A549 (cell line): ENCODE results near the gene SLFN12L. TPM values are rescaled to one million over a fixed set of nuclear protein-coding genes. Genes with fewer than 3 reads are reported as not detected.

Experiments
- ATAC-seq, 2 experiments: fragments of 200-7000 bp in 1 of 2; fragments of >200 bp in 1 of 2; cut with Nextera tagmentation in 1 of 2; cut with Tn5 transposase in 1 of 2; 3 replicates each; pipeline versions ENCODE4 v1.8.0 to v1.9.1; 2018 to 2020; ENCODE audit warnings: mild to moderate bottlenecking in 1 of 2, moderate library complexity in 1 of 2
- CTCF ChIA-PET: fragments of 300-600 bp; sonication (Branson Sonifier 250); formaldehyde crosslinking; extraction: SDS; loops from one replicate; lab custom pipeline; 2021; ENCODE audit warnings: antibody characterized with exemption, inconsistent platforms; lab: Yijun Ruan, JAX
- POLR2A ChIA-PET: fragments of 350-600 bp; formaldehyde crosslinking; extraction: SDS; loops from one replicate; lab custom pipeline; 2021; ENCODE audit warnings: antibody characterized with exemption, inconsistent platforms; lab: Yijun Ruan, JAX
- DNase-seq, 2 experiments: peaks; one replicate each; pipeline versions ENCODE4 v3.0.0 to v3.0.0-alpha.2; 2011 to 2016; ENCODE audit warnings: low read depth in 1 of 2, low spot score in 1 of 2
- FAIRE-seq: peaks from 2 replicates; lab custom pipeline; 2011; peaks lifted over from hg19 to GRCh38; lab: Jason Lieb, UNC
- H3K27ac ChIP-seq, 2 experiments: fragments of >200 bp; sonication (Bioruptor Twin); formaldehyde crosslinking; 3 replicates each; pipeline ENCODE4 v1.5.1; 2016 to 2017
- H3K4me1 ChIP-seq: fragments of >200 bp; sonication (Bioruptor Twin); formaldehyde crosslinking; 3 replicates; pipeline ENCODE4 v1.6.1; 2016
- H3K4me2 ChIP-seq: fragments of >200 bp; sonication (Bioruptor Twin); formaldehyde crosslinking; 3 replicates; pipeline ENCODE4 v1.6.1; 2016
- H3K4me3 ChIP-seq: fragments of >200 bp; sonication (Bioruptor Twin); formaldehyde crosslinking; 3 replicates; pipeline ENCODE4 v1.5.1; 2016
- H3K9me3 ChIP-seq: fragments of >200 bp; sonication (Bioruptor Twin); formaldehyde crosslinking; 3 replicates; pipeline ENCODE4 v1.6.1; 2016
- BHLHE40 ChIP-seq: IDR thresholded peaks from 2 replicates; pipeline ENCODE4 v1.6.1; 2012; ENCODE audit warnings: low read depth, low read length, inconsistent platforms
- CHD2 ChIP-seq: fragments of 150-350 bp; IDR thresholded peaks from 2 replicates; pipeline ENCODE4 v1.6.1; 2014; ENCODE audit warnings: low read length; ENCODE audit not compliant: partially characterized antibody
- ESRRA ChIP-seq: fragments of 150-350 bp; IDR thresholded peaks from 2 replicates; pipeline ENCODE4 v1.6.1; 2014; ENCODE audit warnings: mild to moderate bottlenecking, low read length, borderline replicate concordance
- HDAC2 ChIP-seq: fragments of 200-600 bp; sonication (generic); IDR thresholded peaks from 2 replicates; pipeline ENCODE4 v1.6.1; 2016
- HMGXB4 ChIP-seq: fragments of 250-450 bp; sonication (Bioruptor Pico); IDR thresholded peaks from 2 replicates; pipeline ENCODE4 v1.5.0; 2021; ENCODE audit warnings: mild to moderate bottlenecking, moderate library complexity, borderline replicate concordance
- HOXA7 ChIP-seq: fragments of 250-450 bp; sonication (Bioruptor Pico); IDR thresholded peaks from 2 replicates; pipeline ENCODE4 v1.5.0; 2020; ENCODE audit warnings: mild to moderate bottlenecking, moderate library complexity
- HOXB5 ChIP-seq: fragments of 250-450 bp; sonication (Bioruptor Pico); IDR thresholded peaks from 2 replicates; pipeline ENCODE4 v1.5.0; 2020; ENCODE audit warnings: mild to moderate bottlenecking, moderate library complexity
- JUNB ChIP-seq: fragments of >200 bp; sonication (Bioruptor Twin); formaldehyde crosslinking; IDR thresholded peaks from 2 replicates; pipeline ENCODE4 v1.6.1; 2016
- KDM1A ChIP-seq: fragments of 200-600 bp; sonication (generic); IDR thresholded peaks from 2 replicates; pipeline ENCODE4 v1.6.1; 2016; ENCODE audit warnings: low read depth, mild to moderate bottlenecking
- NFE2L2 ChIP-seq: fragments of 150-350 bp; conservative IDR thresholded peaks from 2 replicates; pipeline ENCODE4 v1.6.1; 2014; ENCODE audit warnings: low read length
- NPAS2 ChIP-seq: fragments of 250-450 bp; sonication (Bioruptor Pico); IDR thresholded peaks from 2 replicates; pipeline ENCODE4 v1.8.0; 2022; ENCODE audit warnings: mild to moderate bottlenecking, moderate library complexity, borderline replicate concordance
- PHF8 ChIP-seq: fragments of 200-600 bp; sonication (generic); IDR thresholded peaks from 2 replicates; pipeline ENCODE4 v1.6.1; 2016; ENCODE audit warnings: low read depth, mild to moderate bottlenecking, antibody characterized with exemption, moderate library complexity, borderline replicate concordance
- RAD21 ChIP-seq, 2 experiments: fragments of >200 bp in 1 of 2; sonication (Bioruptor Twin) in 1 of 2; formaldehyde crosslinking in 1 of 2; IDR thresholded peaks in 1 of 2; conservative IDR thresholded peaks in 1 of 2; 2 replicates in 1 of 2; 3 replicates in 1 of 2; pipeline ENCODE4 v1.6.1; 2012 to 2018; ENCODE audit warnings: inconsistent platforms in 1 of 2
- RNF2 ChIP-seq: fragments of 200-600 bp; sonication (generic); IDR thresholded peaks from 2 replicates; pipeline ENCODE4 v1.6.1; 2016; ENCODE audit warnings: low read depth, mild to moderate bottlenecking, antibody characterized with exemption, moderate library complexity, borderline replicate concordance
- SMC3 ChIP-seq: fragments of >200 bp; sonication (Bioruptor Twin); formaldehyde crosslinking; IDR thresholded peaks from 3 replicates; pipeline ENCODE4 v1.6.1; 2018; ENCODE audit warnings: inconsistent platforms
- SREBF2 ChIP-seq: fragments of 450-650 bp; IDR thresholded peaks from 2 replicates; pipeline ENCODE4 v1.6.1; 2014; ENCODE audit warnings: mild to moderate bottlenecking, moderate library complexity
- TP53 ChIP-seq: fragments of 250-450 bp; sonication (Bioruptor Pico); IDR thresholded peaks from 2 replicates; pipeline ENCODE4 v1.5.0; 2021; ENCODE audit warnings: mild to moderate bottlenecking, moderate library complexity
- ZNF302 ChIP-seq: fragments of 250-450 bp; sonication (Bioruptor Pico); IDR thresholded peaks from 2 replicates; pipeline ENCODE4 v1.9.0; 2021; ENCODE audit warnings: inconsistent platforms, mild to moderate bottlenecking, moderate library complexity
- WGBS: methylation state at CpG from one replicate; pipeline ENCODE4 v1.1.6; 2017; ENCODE audit errors: missing lambda C conversion rate; 5-methylcytosine and 5-hydroxymethylcytosine counted together
- polyA plus RNA-seq, 4 experiments: library from polyadenylated mRNA; depleted of rRNA in 3 of 4; stranded (reverse); fragments of >200 nt; fragmentation: RNase III in 1 of 4; extraction: RNeasy Plus Mini Kit Qiagen cat#74134 plus additional on column Dnase treatment in 1 of 4; gene quantifications; 2 replicates in 3 of 4; 3 replicates in 1 of 4; pipeline ENCODE4 v1.2.3, GENCODE V29; 2011 to 2017
- TF ChIP-seq, protein P1 (sequence below): fragments of 450-650 bp; IDR thresholded peaks from 2 replicates; pipeline ENCODE4 v1.6.1; 2014; ENCODE audit warnings: antibody characterized with exemption
- TF ChIP-seq, protein P2 (sequence below): fragments of 250-450 bp; sonication (Bioruptor Pico); IDR thresholded peaks from 2 replicates; pipeline ENCODE4 v1.5.0; 2020; ENCODE audit warnings: low read depth, mild to moderate bottlenecking, moderate library complexity
- TF ChIP-seq, protein P3 (sequence below): IDR thresholded peaks from 2 replicates; pipeline ENCODE4 v1.6.1; 2012; ENCODE audit warnings: low read depth, borderline replicate concordance
- TF ChIP-seq, protein P4 (sequence below): fragments of >200 bp; sonication (Bioruptor Twin); formaldehyde crosslinking; IDR thresholded peaks from 3 replicates; pipeline ENCODE4 v1.5.1; 2016

Gene SLFN12L
- polyA plus RNA-seq, 2 of the 4 experiments (the other 2 are of a cell fraction), result not detected

GRCh38 chr17:35541434-35541833 lies 4.0 kb upstream of the SLFN12L start:
- no peaks in the 10 kb centered on the region for H3K4me1 ChIP-seq
- H3K27ac ChIP-seq, result no peak overlapping the region; a peak in 1 of 6 replicates
- no peak overlapping the region for H3K4me3 ChIP-seq
- DNase-seq (no peak), FAIRE-seq (peak; percentile 51), ATAC-seq (no peak)
- peak overlapping the region; percentile 66 for H3K4me2 ChIP-seq
- TF ChIP-seq TP53 (CRISPR knock-in tag), result no peak
- no peak for TF ChIP-seq PHF8
- TF ChIP-seq SMC3, result no peak
- TF ChIP-seq, protein P1, sequence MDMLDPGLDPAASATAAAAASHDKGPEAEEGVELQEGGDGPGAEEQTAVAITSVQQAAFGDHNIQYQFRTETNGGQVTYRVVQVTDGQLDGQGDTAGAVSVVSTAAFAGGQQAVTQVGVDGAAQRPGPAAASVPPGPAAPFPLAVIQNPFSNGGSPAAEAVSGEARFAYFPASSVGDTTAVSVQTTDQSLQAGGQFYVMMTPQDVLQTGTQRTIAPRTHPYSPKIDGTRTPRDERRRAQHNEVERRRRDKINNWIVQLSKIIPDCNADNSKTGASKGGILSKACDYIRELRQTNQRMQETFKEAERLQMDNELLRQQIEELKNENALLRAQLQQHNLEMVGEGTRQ, result no peak
- TF ChIP-seq BHLHE40, result no peak
- TF ChIP-seq HMGXB4 (CRISPR knock-in tag), result no peak
- no peak for TF ChIP-seq SREBF2
- no peak for TF ChIP-seq ZNF302 (CRISPR knock-in tag)
- WGBS, result 66% methylated on average over 1 of the region's 1 CpG
- ChIA-PET CTCF (interaction anchor here (0.9 to 15.4 kb wide), 11 partner anchors 8 to 1095 kb away, joined by 3 to 308 read pairs (median 4); no protein-coding TSS in a partner anchor), POLR2A (interaction anchor here (0.9 kb wide), 1 partner anchor 411 kb away, joined by 4 read pairs; no protein-coding TSS in a partner anchor)
- no peaks in the 10 kb centered on the region for H3K9me3 ChIP-seq

GRCh38 chr17:35540589-35541404 lies 3.3 kb upstream of the SLFN12L start:
- peak; percentile 25 to 42; a peak in 3 of 6 replicates for ATAC-seq
- H3K4me3 ChIP-seq, result 0 out of 3 replicates have a peak overlapping the region, but pooled peaks have one; percentile 5
- peak; percentile 13 for FAIRE-seq
- H3K4me1 ChIP-seq, result no peaks in the 10 kb centered on the region
- POLR2A ChIA-PET, result interaction anchor here (0.9 kb wide), 1 partner anchor 410 kb away, joined by 4 read pairs; no protein-coding TSS in a partner anchor
- H3K27ac ChIP-seq, result peak overlapping the region; percentile 26 to 56; a peak in 5 of 6 replicates
- no peak for DNase-seq
- H3K4me2 ChIP-seq, result peak overlapping the region; percentile 66
- CTCF ChIA-PET, result interaction anchor here (1.0 to 15.4 kb wide), 13 partner anchors 7 to 1094 kb away, joined by 3 to 308 read pairs (median 7); partner anchors contain the start of gene UNC45B
- WGBS, result 38% methylated on average over 8 of the region's 8 CpGs
- TF ChIP-seq ESRRA (no peak), HOXB5 (CRISPR knock-in tag) (no peak), RNF2 (no peak), CHD2 (no peak), KDM1A (no peak), RAD21 (conservative IDR thresholded peaks at IDR 0.05 in 1 of 2, IDR thresholded peaks at IDR 0.05 in 1 of 2) (no peak), JUNB (no peak), HOXA7 (CRISPR knock-in tag) (no peak), NFE2L2 (no peak), HMGXB4 (CRISPR knock-in tag) (no peak), TP53 (CRISPR knock-in tag) (no peak), NPAS2 (no peak), HDAC2 (no peak), SREBF2 (no peak)
- TF ChIP-seq, protein P2, sequence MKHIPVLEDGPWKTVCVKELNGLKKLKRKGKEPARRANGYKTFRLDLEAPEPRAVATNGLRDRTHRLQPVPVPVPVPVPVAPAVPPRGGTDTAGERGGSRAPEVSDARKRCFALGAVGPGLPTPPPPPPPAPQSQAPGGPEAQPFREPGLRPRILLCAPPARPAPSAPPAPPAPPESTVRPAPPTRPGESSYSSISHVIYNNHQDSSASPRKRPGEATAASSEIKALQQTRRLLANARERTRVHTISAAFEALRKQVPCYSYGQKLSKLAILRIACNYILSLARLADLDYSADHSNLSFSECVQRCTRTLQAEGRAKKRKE (CRISPR knock-in tag), result no peak
- TF ChIP-seq, protein P3, sequence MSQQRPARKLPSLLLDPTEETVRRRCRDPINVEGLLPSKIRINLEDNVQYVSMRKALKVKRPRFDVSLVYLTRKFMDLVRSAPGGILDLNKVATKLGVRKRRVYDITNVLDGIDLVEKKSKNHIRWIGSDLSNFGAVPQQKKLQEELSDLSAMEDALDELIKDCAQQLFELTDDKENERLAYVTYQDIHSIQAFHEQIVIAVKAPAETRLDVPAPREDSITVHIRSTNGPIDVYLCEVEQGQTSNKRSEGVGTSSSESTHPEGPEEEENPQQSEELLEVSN, result no peak
- TF ChIP-seq, protein P4, sequence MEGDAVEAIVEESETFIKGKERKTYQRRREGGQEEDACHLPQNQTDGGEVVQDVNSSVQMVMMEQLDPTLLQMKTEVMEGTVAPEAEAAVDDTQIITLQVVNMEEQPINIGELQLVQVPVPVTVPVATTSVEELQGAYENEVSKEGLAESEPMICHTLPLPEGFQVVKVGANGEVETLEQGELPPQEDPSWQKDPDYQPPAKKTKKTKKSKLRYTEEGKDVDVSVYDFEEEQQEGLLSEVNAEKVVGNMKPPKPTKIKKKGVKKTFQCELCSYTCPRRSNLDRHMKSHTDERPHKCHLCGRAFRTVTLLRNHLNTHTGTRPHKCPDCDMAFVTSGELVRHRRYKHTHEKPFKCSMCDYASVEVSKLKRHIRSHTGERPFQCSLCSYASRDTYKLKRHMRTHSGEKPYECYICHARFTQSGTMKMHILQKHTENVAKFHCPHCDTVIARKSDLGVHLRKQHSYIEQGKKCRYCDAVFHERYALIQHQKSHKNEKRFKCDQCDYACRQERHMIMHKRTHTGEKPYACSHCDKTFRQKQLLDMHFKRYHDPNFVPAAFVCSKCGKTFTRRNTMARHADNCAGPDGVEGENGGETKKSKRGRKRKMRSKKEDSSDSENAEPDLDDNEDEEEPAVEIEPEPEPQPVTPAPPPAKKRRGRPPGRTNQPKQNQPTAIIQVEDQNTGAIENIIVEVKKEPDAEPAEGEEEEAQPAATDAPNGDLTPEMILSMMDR, result no peak
- no peaks in the 10 kb centered on the region for H3K9me3 ChIP-seq
